ENCODE data around the gene PXDC1.
A peak's percentile ranks its signal among the peaks of the same experiment; 100 is the strongest.

The PXDC1 gene

GRCh38 chr6:3746119-3746691 lies 5.3 kb downstream of the PXDC1 start:
- DNase-seq = no peak

GRCh38 chr6:3745566-3746118 lies 5.9 kb downstream of the PXDC1 start:
- no peak for DNase-seq

GRCh38 chr6:3744901-3745470 lies 6.5 kb downstream of the PXDC1 start:
- no peak for DNase-seq

- no peak for DNase-seq
Observed at GRCh38 chr6:3744211-3744900, 7.2 kb downstream of the PXDC1 start.

- DNase-seq = no peak
Observed at GRCh38 chr6:3743541-3743940, 8.0 kb downstream of the PXDC1 start.

- DNase-seq = peak; percentile 87
Observed at GRCh38 chr6:3742426-3743344, 8.8 kb downstream of the PXDC1 start.

- DNase-seq = no peak
Observed at GRCh38 chr6:3742076-3742425, 9.5 kb downstream of the PXDC1 start.

- no peak for DNase-seq
Observed at GRCh38 chr6:3741477-3741871, 10.0 kb downstream of the PXDC1 start.

GRCh38 chr6:3740551-3741476 lies 10.7 kb downstream of the PXDC1 start:
- DNase-seq = no peak

- DNase-seq = no peak
Observed at GRCh38 chr6:3739311-3739897, 12.1 kb downstream of the PXDC1 start.

GRCh38 chr6:3738381-3739131 lies 13.0 kb downstream of the PXDC1 start:
- DNase-seq = no peak

GRCh38 chr6:3737831-3738210 lies 13.7 kb downstream of the PXDC1 start:
- no peak for DNase-seq

GRCh38 chr6:3737149-3737830 lies 14.2 kb downstream of the PXDC1 start:
- no peak for DNase-seq

- no peak for DNase-seq
Observed at GRCh38 chr6:3735029-3735605, 16.4 kb downstream of the PXDC1 start.

- DNase-seq = no peak
Observed at GRCh38 chr6:3734023-3734422, 17.5 kb downstream of the PXDC1 start.

- no peak for DNase-seq
Observed at GRCh38 chr6:3733321-3733925, 18.1 kb downstream of the PXDC1 start.

GRCh38 chr6:3732345-3733141 lies 19.0 kb downstream of the PXDC1 start:
- DNase-seq = peak; percentile 65

GRCh38 chr6:3731700-3732099 lies 19.8 kb downstream of the PXDC1 start:
- DNase-seq = no peak
